GM21717 (cell line): ENCODE measurements around the gene GLCE.
"Not testable (repeated sequence)": the region's sequence is repeated elsewhere in the genome, so short reads cannot be mapped to it uniquely, and the experiment has no call there.

Experiments used
- ATAC-seq: cut with Tn5 transposase; IDR thresholded peaks from one replicate; pipeline ENCODE4 v1.9.1; 2021; ENCODE audit warnings: mild to moderate bottlenecking, moderate library complexity; ENCODE audit not compliant: unreplicated experiment

GLCE gene

DNA sequence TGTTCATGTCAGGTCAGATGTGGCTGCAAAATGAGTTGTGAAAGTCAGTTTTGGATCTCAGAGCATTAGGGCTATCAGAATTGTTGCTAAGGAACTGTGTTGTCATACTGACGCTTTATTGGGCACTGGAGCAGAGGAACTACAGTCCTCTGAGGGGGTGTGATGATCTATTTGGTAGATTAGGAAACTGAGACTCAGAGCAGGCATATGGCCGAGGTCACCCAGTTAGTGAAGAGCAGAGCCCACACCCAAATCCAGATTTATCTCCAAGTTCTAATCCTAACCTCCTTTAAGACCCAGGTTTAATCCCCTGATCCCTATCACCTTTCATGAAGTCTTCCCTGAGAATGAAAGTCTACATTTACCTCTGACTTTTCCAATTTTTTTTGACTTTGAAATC, 25.6 kb upstream of the GLCE start:
- ATAC-seq: no peak

DNA sequence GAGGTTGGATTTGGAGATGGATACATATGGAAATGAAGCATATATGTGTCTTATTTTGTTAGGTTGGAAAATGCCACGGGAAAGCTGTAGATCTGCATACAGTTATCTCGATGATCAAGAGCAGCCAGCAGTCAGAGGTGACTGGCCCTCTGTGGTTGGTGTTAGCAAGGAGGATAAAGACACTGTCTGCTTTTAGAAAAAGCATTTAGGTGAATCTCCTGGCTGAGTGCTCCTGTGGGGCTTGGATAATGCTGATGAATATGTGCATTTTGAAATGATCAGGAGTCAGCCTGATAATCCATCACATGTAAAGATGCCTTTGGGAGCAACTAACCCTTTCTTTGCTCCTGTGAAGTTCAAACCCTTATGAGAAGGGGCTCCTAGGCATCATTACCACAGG, 24.9 kb upstream of the GLCE start:
- ATAC-seq: no peak

DNA sequence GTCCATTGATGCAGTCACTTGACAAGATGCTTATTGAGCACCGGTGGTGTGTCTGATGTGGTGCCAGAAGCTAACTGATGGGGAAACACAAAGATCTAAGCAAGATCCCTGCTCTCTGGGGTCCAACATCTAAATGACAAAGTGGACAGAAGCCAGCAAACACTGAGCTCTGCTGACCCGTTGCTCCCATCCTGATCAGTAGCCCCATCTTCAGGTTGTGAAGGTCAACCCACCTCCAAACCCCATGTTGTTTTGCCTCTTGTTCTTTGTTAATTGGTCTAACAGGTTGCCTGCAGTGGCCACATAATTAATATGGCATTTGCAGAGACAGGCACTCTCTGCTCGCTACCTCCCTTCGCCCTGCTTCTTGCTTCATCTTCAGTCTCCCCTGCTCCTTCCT, 21.5 kb upstream of the GLCE start:
- no peak for ATAC-seq

DNA sequence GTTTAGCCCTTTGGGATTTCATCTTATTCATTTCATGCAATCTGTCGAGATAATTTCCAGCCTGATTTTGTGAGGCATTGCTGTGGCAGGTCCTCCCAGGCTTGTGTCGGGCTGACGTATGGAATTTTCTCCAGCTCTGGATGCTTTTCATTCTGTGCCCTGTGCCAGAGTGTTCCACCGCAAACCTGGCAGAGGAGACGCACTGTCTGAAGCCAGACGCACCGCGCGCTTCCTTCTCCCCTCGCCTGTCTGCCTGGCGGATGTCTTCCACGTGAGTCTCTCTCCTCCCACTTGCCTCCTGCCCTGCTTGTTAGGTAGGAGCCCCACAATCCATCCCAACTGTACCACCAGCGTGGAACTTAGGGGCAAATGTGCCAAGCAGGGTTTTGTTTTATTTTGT, 20.1 kb upstream of the GLCE start:
- ATAC-seq: no peak

DNA sequence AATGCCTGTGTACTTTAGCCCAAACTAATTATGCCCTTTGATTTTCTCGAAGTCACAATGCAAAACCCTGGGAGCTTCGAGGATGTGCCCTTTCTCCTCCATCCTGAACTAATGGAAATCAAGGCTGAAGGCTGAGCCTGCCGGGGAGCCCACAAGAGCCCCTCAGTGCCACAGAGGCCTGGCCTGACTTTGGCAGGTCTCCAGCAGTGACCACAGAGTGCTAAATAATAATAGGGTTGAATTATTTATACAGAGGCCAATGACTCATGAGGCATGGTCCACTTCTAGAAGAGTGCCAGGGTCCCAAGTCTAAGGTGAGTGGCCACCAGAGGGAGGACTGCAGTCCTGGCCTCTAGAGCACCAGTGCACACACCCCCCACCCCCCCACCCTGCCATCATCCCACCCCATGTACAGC, 19.1 kb upstream of the GLCE start:
- ATAC-seq: no peak

DNA sequence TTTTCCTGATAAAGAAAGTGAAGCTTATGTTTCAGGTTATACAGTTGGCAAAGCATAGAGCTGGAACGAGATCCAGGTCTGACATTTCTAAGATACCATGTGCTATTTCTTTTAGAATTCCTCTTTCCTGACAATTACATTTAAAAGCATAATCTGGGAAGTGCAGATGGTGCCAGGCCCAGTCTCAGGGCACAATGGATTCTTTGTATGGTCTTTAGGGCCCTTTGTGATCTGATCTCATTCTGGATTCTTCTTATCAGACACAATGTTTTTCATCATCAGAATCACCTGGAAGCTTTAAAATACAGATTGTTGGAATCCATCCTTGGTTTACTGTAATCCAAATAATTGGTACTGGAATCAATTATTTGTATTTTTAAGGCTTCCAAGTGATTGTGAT, 18.6 kb upstream of the GLCE start:
- ATAC-seq: no peak

DNA sequence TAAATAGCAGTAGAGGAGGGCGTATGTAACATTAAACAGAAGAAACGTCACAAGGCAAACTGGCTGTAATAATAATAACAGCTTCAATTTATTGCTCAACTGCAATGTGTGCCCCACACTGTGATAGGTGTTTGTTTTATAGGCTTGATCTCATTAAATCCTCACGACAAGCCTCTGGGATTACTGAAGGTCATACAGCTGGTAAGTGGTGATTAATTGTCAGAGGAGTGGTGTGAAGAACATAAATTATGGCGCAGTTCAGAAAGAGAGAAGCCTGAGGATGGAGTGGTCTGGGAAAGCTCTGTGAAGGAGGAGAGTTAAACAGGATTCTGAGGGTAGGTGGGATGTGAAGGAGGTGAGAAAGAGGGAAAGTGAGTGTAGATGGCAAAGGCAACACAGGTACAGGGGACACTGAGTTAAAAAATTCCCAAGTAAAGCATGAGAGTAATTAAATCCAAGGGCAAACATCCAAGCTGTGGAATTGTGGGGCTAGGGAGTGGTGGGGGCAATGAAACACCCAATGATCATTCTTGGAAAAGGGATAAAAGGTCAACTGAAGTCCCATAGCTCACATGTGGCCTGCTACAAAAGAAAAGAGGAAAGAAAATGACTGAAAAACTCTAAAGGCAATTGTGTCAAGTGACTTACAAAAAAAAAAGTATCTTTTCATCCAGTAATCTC, 16.5 kb upstream of the GLCE start:
- no peak for ATAC-seq

DNA sequence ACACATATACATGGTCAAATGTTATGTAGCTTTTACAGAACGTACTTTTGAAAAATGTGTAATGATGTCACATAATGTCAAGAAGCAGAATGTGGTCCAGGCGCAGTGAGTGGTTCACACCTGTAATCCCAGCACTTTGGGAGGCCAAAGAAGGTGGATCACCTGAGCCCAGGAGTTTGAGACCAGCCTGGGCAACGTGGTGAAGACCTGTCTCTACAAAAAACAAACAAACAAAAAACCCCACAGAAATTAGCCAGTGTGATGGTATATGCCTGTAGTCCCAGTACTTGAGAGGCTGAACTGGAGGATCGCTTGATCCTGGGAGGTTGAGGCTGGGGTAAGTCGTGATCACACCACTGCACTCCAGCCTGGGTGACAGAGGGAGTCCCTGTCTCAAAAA, 15.9 kb upstream of the GLCE start:
- no peak for ATAC-seq

DNA sequence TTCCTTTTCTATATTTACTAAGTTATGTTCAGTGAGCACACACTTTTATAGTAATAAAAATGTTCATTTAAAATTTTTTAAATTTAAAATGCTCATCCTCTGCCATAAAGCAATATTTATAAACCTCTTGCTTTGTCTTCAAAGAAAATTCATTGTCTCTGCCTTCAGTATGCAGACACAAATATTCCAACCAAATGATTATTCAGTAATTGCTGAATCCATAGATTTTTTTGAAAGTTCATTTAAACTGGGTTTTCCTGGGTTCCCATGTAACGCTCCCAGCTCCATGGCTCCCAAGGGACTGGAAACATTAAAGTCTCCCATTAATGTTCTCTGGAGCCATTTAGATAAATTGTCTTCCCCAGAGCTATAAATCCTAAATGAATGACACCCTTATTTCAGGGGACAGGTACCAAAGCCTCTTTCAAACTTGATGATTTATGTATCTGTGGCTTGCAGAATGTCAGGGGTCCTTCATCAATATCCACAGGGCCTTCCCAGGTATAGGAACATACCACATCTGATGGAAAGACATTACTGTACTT, 15.2 kb upstream of the GLCE start:
- no peak for ATAC-seq

DNA sequence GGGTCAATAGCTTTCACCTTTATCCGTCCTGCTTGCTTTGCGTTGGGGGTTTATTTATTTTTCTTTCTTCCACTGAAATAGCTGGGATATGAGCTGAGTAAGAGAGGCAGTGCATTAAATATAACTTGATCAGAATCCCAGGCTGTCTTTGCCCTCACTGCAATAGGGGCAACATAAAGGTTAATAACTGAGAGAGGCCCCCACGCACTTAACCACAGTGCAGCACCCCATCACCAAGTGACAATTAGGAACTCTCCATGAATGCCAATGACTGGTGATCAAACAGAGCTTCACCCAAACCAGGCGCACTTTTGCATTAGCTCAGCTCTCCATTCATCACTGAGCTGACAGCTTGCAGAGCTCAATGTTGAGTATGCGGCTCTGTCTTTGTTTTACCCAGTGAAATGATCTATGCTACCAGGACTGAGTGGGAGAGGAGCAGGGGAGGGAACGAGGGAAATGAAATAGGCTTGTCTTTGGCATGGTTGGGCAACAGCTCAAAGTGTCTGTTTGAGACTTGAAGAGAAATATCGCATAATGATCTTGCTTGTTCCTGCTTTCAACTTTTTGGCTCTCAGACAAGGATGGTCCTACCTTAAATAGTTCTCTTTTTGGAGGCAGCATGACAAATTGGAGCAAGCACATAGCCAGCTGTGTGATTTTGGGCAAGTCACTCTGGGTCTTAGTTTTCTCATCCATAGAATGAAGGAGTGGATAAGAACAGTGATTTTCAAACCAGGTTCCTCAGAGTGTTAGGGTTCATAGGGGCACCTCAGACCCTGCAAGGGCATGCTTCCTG, 14.5 kb upstream of the GLCE start:
- no peak for ATAC-seq

DNA sequence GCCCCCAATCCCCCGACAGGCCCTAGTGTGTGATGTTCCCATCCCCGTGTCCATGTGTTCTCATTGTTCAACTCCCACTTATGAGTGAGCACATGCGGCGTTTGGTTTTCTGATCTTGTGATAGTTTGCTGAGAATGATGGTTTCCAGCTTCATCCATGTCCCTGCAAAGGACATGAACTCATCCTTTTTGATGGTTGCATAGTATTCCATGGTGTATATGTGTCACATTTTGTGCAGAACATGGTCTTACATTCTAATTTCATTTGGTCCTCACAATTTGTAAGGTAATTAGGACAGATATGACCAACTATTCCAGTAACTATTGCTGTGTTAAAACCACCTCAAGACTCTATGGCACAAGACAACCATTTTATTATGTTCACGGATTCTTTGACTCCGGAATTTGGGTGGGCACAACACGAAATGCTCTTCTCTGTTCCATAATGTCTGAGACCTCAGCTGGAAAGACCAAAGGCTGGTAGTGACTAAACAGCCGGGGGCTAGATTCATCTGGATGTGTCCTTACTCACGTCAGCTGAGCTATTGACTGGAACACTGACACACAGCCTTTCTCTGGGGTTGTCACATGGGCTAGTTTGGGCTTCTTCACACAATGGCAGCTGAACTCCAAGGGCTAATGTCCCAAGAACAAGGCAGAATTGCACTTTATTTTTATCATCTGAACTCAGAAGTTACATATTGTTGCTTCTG, 13.6 kb upstream of the GLCE start:
- no peak for ATAC-seq

DNA sequence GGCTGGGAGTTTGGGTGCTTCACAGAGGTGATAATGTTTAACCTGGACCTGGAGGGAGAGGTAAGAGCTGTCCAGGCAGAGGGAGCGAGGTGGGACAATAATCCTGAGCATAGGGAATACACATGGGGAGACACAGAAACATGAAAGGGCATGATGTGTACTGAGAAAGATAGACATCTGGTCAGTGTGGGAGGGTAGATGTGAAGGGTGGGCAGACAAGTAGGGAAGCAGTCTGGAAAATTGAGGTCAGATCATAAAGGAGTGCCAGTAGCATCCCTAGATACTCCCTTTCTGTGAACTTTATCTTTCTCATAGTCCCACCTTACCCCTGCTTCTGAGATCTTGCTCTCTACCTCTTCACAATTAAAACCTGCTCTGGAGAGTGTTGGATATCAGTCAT, 12.0 kb upstream of the GLCE start:
- no peak for ATAC-seq

DNA sequence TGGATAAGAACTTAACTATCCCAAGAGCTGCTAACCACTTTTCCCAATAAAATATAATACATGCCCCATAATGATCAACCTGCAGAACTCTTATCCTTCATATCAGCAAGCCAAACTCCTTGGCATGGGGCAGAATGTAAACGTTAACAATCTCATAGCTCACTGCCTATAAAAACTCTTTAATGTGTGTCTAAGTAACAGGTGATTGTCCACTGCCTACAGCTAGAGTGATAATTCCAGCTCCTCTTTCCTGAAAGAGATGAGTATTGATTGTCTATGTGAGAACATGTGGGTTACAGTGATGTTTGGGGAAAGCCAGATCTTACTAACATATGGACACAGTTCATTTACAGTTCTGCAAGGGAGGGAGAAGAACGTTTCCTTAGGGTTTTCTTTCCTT, 11.3 kb upstream of the GLCE start:
- ATAC-seq: no peak

DNA sequence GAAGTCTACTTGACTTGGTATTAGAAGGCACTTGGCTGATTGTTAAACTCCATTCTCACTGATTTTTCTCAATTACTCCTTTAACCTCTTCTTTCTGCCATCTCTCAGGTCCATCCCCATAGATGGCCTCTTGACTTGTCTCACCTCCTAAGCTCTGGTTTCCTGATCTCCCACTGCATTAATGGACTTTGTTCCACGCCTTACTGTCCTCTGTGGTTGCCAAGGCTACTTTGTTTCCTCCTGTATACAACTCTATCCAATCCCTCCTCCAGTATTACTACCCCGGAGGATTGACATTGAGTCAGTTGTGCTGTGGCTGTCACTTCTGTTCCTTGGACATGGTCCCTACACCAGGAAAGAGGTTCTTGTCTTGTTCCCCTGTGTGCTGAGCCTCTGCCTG, 10.6 kb upstream of the GLCE start:
- ATAC-seq: no peak

DNA sequence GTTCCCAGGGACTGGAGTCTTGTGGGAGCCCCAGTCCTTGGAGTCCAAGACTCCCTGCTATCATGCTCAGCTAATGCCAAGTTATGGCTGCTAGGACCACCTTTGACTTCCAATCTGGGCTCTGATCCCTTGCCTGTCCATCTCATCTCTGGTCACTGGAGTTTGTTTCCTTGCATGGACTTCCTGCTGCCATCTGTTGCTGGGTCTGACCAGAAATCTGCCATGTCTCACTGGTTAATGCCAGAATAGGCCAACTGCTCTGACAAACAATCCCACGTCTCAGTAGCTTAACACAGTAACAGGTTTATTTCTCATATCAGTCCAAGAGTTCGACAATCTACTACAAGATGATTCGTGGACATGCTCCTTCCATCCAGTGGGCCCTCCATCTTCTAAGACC, 10.1 kb upstream of the GLCE start:
- no peak for ATAC-seq

DNA sequence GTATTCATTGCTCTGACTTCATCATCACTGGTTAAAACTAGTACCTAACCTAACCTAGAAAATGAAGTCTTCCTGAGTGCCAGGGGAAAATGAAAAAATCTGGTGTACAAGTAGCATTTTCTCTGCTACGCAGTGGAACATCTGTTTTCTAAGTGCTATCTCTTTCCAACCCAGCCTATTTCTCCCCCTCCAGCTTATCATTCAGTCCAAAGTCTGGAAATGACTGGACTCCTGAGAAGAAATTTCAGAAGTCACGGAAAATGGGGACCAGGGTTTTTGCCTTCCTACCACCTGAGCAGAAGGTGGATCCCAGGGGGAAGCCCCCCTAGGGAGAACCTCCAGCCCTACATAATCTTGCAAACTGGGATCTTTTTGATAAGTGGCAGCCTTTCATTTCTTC, 9.6 kb upstream of the GLCE start:
- no peak for ATAC-seq

DNA sequence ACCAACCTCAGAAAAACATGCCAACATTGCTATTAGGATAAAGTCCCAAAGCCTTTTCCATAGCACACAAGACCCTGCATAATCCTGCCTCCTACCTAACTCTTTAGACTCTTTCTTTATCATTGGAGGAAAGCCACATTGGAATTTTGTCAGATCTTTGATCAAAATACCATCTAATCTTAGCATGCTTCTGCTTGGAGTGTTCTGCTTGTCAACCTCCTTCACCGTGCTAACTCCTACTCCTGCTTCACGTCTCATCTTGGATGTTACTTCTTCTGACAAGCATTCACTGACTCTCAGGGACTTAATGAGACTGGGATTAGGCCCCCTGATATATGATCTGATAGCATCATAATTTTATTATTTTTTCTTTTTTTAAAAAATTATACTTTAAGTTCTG, 7.4 kb upstream of the GLCE start:
- ATAC-seq: no peak

DNA sequence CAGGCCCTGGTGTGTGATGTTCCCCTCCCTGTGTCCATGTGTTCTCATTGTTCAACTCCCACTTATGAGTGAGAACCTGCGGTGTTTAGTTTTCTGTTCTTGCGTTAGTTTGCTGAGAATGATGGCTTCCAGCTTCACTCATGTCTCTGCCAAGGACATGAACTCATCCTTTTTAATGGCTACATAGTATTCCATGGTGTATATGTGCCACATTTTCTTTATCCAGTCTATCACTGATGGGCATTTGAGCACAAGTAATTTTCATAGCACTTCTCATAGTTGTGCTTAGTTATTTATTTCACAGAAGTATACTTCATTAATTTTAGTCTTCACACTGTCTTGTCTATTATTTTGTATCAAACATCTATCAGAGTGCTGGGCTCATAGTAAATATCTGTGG, 6.8 kb upstream of the GLCE start:
- ATAC-seq: not testable (repeated sequence)

DNA sequence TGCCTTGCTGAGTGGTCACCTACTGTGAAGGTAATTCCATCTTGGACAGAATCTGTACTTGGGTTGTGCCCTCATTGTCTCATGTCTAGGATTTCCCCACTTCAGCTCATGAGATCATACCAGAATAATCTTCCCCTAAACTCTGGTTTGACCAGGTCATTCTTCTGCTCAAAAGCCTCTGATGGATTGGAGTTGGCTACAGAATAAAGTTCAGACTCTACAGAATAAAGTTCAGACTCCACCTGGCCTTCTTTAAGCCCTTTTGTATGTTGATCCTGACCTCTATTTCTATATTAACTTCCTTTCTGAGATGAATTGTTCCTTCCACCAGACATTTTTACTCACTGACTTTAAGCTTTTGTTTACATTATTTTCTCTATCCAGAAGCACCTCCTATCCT, 6.4 kb upstream of the GLCE start:
- no peak for ATAC-seq

DNA sequence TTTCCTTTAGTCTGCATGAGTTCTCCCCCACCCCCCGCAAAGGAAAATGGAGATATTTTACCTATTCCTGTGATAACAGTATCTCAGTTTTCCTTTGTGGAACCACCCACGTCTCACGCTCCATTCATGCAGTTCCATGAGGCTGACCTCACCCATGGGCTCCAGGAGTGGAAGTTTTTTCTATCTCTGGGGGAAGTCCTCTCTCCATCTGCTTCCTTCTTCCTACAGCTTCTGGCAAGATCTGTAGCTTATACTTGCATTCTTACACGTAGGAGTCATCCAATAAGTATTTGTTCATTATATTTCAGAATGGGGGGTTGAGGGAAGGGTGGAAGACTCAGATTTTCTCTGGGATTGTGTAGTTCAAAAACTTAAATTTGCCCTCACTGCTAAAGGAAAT, 5.8 kb upstream of the GLCE start:
- no peak for ATAC-seq

DNA sequence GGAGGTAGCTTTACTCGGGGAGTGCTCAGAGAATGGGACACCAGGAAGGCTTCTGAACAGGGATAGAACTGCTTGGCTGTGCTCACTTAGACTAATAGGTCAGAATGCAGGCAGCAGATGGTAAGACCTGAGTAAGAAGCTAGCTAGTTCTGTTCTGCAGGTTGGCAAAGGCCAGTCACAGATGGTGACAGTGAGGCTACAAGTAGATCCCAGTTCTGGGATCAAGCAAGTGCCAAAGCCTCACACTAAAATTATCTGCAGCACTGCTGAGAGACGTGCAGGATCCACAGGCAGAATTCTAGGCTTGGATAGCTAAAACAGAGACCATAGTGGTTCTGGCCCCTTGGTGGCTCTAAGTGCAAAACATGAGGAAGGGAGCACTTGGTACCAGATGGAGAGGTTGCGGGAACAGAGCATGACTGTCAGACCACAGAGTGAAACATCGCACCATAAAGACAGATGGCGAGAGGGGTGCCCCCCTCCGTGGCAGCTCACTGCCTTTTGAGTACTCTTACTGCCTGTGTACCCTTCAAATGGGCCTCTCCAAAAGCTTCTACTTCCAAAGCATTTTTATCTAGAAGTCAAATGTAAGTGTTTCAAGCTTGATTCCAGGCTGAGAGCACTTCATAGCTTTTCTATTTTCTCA, 3.6 kb upstream of the GLCE start:
- ATAC-seq: no peak
